ENCODE results near the gene CBR1.

The CBR1 gene

DNA sequence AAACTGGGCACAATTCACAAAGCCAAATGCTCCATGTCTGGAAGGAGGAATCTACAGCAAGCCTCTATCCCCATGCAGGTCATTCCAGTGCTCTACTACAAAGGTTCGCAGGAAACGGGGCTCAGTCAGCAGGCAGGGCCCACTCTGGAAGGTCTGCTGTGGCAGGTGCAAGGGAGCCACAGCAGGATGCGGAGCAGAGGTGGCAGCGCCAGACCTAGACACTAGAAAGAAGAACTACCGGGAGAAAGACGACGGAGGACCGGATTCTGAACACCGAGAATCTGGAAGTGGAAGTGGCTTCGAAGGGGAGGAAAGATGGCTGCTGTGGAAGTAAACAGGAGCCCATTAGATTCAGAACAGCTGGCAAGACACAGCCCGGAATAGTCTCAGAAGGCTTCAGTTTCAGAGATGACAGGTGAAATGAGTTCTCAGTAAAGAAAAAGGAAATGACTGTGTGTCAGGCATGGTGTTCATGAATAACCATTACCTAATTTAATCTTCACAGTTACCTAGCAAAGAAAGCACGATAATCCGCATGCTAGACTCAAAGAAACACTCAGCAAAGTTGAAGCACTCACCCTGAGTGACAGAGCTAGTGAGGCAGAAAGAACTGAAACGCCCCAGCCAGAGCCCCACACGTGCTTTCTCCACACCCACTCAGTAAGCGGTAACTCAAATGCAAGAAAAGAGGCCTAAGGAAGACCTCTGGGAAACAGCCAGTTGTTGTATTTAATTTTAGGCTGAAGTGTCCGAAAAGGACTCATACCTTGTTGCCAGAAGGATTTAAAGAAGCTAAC lies 30.9 kb upstream of the CBR1 start:
- DNase-seq (ENCODE audit: extremely low read depth, low read depth): no peak
- no peak overlapping the region for H3K4me3 ChIP-seq (replicated peaks; ENCODE audit: low read depth, low read length)
- no peak for TF ChIP-seq CTCF (IDR thresholded peaks at IDR 0.05; ENCODE audit: low read depth, low read length, missing control alignments)

DNA sequence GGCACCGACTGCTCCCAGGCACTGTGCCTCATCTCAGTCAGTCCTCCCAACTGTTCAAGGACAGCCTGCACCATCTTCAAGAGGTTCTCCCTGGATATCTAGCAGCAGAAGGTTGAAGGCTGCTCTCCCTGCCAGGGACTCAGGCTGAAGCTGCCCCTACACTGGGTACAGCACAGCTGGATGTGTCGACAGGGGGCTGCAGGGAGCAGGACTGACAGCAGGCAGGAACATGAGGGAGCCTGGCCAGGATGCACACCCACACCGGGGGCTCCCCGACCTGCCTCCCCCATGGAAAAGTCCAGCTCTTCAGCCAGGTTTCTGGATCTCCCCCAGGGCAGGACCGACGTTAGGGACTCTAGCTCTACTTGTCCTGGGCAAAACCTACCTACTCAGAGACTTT lies 30.0 kb upstream of the CBR1 start:
- TF ChIP-seq CTCF (IDR thresholded peaks at IDR 0.05; ENCODE audit: low read depth, low read length, missing control alignments): no peak
- no peak overlapping the region for H3K4me3 ChIP-seq (replicated peaks; ENCODE audit: low read depth, low read length)
- DNase-seq (ENCODE audit: extremely low read depth, low read depth): no peak

DNA sequence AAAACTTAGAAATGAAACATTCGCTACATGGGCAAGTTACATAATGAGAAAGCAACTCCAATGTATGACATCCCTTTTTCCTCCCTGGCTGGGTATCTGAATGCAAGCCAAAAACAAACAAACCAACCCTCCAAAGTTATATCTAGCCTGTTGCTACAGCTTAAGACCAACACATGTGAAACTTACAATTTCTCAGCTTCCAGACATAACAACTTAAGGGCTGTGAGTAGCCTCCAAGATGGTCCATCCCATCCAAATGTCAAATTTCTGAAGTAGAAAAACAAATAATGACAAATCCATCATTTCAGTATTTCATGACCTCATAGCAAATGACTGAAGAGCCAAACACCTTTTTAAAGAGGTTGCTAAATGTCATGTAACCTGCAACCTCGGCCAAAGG lies 29.4 kb upstream of the CBR1 start:
- no peak overlapping the region for H3K4me3 ChIP-seq (replicated peaks; ENCODE audit: low read depth, low read length)
- no peak for DNase-seq (ENCODE audit: extremely low read depth, low read depth)
- TF ChIP-seq CTCF (IDR thresholded peaks at IDR 0.05; ENCODE audit: low read depth, low read length, missing control alignments): no peak

- no peak for TF ChIP-seq CTCF (IDR thresholded peaks at IDR 0.05; ENCODE audit: low read depth, low read length, missing control alignments)
- no peak overlapping the region for H3K4me3 ChIP-seq (replicated peaks; ENCODE audit: low read depth, low read length)
- DNase-seq (ENCODE audit: extremely low read depth, low read depth): no peak
Measured at GRCh38 chr21:36041910-36042309, 27.9 kb upstream of the CBR1 start.

- no peak for DNase-seq (ENCODE audit: extremely low read depth, low read depth)
- H3K4me3 ChIP-seq (replicated peaks; ENCODE audit: low read depth, low read length): no peak overlapping the region
- no peak for TF ChIP-seq CTCF (IDR thresholded peaks at IDR 0.05; ENCODE audit: low read depth, low read length, missing control alignments)
Measured at GRCh38 chr21:36044056-36044455, 25.8 kb upstream of the CBR1 start.

- H3K4me3 ChIP-seq (replicated peaks; ENCODE audit: low read depth, low read length): no peak overlapping the region
- TF ChIP-seq CTCF (IDR thresholded peaks at IDR 0.05; ENCODE audit: low read depth, low read length, missing control alignments): no peak
- DNase-seq (ENCODE audit: extremely low read depth, low read depth): no peak
Measured at GRCh38 chr21:36045993-36046392, 23.8 kb upstream of the CBR1 start.

GRCh38 chr21:36047139-36047538 lies 22.7 kb upstream of the CBR1 start:
- TF ChIP-seq CTCF (IDR thresholded peaks at IDR 0.05; ENCODE audit: low read depth, low read length, missing control alignments): no peak
- DNase-seq (ENCODE audit: extremely low read depth, low read depth): no peak

More at GRCh38 chr21:36047139-36047538, 22.7 kb upstream of the CBR1 start:
- H3K4me3 ChIP-seq (replicated peaks; ENCODE audit: low read depth, low read length): no peak overlapping the region
